Thyroid gland (tissue), 4 donors: ENCODE results near the gene NPRL2.

ENCODE experiments used
- POLR2A ChIP-seq, 2 donors: fragments of 450-650 bp; IDR thresholded peaks; one replicate each; pipeline ENCODE4 v1.6.1; 2017; ENCODE audit warnings: antibody characterized with exemption in 2 of 2, mild to moderate bottlenecking in 2 of 2, moderate library complexity in 1 of 2
- TF ChIP-seq, protein P1 (sequence below), 6 experiments: fragments of 200-600 bp in 3 of 6; fragments of 450-650 bp in 3 of 6; sonication (generic) in 3 of 6; IDR thresholded peaks; one replicate each; pipeline ENCODE4 v1.5.1; 2016 to 2019; ENCODE audit warnings: antibody characterized with exemption in 6 of 6, mild to moderate bottlenecking in 2 of 6, inconsistent platforms in 1 of 6, moderate library complexity in 1 of 6

DNA sequence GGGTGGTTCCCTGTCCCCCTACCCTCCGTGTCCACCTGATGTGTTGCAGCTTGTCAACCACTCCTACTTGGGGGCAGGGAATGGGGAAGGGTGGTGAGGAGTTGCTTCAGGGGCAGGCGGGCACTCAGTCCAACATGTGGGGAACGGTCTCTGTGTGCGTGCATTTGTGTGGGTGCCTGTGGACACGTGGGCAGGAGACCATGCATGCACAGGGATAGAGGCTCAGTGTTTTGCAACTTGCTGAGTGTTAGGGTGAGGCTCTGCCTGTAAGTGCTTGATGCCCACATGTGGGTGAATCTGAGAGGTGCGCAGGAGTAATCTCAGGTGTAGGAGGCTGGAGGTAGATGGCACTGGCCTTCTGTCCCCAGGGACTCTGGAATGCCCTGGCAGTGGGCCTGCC lies 33.2 kb upstream of the NPRL2 start:
- TF ChIP-seq, protein P1, sequence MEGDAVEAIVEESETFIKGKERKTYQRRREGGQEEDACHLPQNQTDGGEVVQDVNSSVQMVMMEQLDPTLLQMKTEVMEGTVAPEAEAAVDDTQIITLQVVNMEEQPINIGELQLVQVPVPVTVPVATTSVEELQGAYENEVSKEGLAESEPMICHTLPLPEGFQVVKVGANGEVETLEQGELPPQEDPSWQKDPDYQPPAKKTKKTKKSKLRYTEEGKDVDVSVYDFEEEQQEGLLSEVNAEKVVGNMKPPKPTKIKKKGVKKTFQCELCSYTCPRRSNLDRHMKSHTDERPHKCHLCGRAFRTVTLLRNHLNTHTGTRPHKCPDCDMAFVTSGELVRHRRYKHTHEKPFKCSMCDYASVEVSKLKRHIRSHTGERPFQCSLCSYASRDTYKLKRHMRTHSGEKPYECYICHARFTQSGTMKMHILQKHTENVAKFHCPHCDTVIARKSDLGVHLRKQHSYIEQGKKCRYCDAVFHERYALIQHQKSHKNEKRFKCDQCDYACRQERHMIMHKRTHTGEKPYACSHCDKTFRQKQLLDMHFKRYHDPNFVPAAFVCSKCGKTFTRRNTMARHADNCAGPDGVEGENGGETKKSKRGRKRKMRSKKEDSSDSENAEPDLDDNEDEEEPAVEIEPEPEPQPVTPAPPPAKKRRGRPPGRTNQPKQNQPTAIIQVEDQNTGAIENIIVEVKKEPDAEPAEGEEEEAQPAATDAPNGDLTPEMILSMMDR (IDR thresholded peaks at IDR 0.05), result no peak
- no peak for TF ChIP-seq POLR2A (IDR thresholded peaks at IDR 0.05)
